ENCODE results near the gene NDC80.

NDC80 gene

DNA sequence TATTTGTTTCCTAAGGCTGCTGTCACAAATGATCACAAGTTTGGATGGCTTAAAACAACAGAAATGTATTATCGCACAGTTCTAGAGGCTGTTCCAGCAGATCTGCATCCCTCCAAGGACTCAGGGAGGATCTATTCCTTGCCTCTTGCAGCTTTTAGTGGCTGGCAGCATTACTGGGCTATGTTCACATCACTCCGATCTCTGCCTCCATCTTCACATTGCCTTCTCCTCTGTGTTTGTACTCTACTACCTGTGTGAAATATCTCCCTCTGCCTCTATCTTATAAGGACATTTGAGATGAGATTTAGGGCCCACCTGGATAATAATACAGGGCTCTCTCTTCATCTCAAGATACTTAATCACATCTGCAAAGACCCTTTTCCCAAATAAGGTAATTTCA lies 18.9 kb downstream of the NDC80 start:
- no peak for TF ChIP-seq CTCF (conservative IDR thresholded peaks at IDR 0.05; ENCODE audit: low read depth, low read length)
- no peak overlapping the region for H3K4me3 ChIP-seq (ENCODE audit: low read length)
- DNase-seq (ENCODE audit: low read depth) = no peak

- no peak overlapping the region for H3K4me3 ChIP-seq (ENCODE audit: low read length)
- TF ChIP-seq CTCF (conservative IDR thresholded peaks at IDR 0.05; ENCODE audit: low read depth, low read length) = no peak
- DNase-seq (ENCODE audit: low read depth) = no peak
Observed at GRCh38 chr18:2597639-2598038, 26.3 kb downstream of the NDC80 start.

DNA sequence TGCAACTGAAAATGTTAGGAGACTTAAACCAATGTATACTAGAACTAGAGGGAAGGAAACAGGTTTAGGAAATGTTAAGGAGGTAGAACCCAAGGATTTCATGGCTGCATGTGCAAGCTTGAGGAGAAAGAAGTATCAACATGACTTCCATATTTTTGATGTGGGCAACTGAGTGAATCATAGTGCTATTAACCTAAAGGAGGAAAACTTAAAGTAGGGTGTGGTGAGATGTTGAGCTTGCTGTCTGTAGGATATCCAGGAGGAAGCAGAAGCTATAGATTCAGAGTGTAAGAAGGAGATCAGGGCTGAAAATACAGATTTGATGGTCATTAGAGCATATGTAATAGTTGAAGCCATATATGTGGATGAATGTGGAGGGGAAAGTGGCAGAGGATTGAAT lies 31.5 kb downstream of the NDC80 start:
- DNase-seq (ENCODE audit: low read depth) = no peak
- TF ChIP-seq CTCF (conservative IDR thresholded peaks at IDR 0.05; ENCODE audit: low read depth, low read length) = no peak
- H3K4me3 ChIP-seq (ENCODE audit: low read length) = no peak overlapping the region

DNA sequence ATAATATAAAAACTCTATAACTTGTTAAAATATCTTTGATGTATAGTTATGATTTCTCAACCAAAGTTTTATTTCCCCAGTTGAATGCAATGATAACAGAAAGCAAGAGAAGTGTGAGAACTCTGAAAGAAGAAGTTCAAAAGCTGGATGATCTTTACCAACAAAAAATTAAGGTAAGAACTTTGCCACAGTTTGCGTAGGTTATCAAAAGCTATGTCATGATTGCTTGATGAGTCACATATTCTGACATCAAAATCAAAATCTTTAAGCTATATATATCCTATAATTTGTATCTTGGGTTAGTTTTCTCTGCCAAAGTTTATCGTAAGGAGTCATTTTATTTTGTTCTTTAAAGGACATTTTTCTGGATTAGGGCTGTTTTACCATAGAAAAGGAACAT lies 35.0 kb downstream of the NDC80 start:
- TF ChIP-seq CTCF (conservative IDR thresholded peaks at IDR 0.05; ENCODE audit: low read depth, low read length) = no peak
- no peak for DNase-seq (ENCODE audit: low read depth)
- H3K4me3 ChIP-seq (ENCODE audit: low read length) = no peak overlapping the region

DNA sequence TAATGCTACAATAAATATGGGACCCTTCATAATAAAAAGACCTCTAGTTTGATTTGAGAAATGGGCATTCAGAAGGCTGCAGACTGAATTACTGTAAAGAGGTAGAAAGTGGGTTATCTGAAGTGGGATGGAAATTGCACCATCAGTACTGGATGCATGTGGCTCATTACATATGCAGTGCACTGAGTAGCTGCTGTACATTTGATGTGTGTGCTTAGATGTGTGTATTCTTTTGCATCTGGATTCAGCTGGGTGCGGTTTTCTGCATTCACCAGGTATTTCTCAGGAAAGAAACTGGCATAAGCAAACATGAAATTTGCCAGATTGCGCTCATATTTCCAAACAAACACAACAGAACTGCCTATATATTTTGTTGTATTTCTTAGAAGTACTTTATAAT lies 38.2 kb downstream of the NDC80 start:
- no peak for TF ChIP-seq CTCF (conservative IDR thresholded peaks at IDR 0.05; ENCODE audit: low read depth, low read length)
- DNase-seq (ENCODE audit: low read depth) = no peak
- no peak overlapping the region for H3K4me3 ChIP-seq (ENCODE audit: low read length)

- H3K4me3 ChIP-seq (ENCODE audit: low read length) = no peak overlapping the region
Observed at GRCh38 chr18:2610549-2610948, 39.2 kb downstream of the NDC80 start.

DNA sequence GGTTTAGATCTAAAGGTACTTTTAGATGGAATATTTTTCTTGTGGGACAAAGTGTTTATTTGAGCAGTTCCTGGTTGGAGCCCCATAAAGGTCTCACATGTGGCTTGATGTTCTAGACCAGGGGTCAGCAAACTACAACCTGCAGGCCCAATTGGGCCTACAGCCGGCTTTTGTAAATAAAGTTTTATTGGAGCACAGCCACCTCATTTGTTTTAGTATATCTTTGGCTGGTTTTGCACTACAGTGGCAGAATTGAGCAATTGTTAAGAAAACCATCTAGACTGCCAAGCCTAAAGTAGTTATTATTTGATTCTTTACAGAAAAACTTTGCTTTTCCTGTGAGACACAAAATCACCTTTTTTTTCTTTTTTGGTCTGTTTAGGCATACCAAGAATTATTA lies 41.6 kb downstream of the NDC80 start:
- no peak overlapping the region for H3K4me3 ChIP-seq (ENCODE audit: low read length)
- no peak for DNase-seq (ENCODE audit: low read depth)
- no peak for TF ChIP-seq CTCF (conservative IDR thresholded peaks at IDR 0.05; ENCODE audit: low read depth, low read length)

More at GRCh38 chr18:2610549-2610948, 39.2 kb downstream of the NDC80 start:
- no peak for TF ChIP-seq CTCF (conservative IDR thresholded peaks at IDR 0.05; ENCODE audit: low read depth, low read length)
- no peak for DNase-seq (ENCODE audit: low read depth)

Data from retinal pigment epithelial cell (primary cell).